KMS-11 (cell line): Measurements from ENCODE around the gene PRDM15.

ENCODE experiments used
- H2AFZ ChIP-seq: fragments of 200-600 bp; sonication (generic); 2 replicates; pipeline ENCODE4 v1.6.1; 2016; ENCODE audit warnings: antibody characterized with exemption, mixed run types, low read depth
- H3K27ac ChIP-seq: fragments of 200-600 bp; sonication (generic); 2 replicates; pipeline ENCODE4 v1.6.1; 2016; ENCODE audit warnings: mild to moderate bottlenecking, mixed run types
- H3K27me3 ChIP-seq: fragments of 200-600 bp; sonication (generic); 2 replicates; pipeline ENCODE4 v1.6.1; 2017; ENCODE audit warnings: mild to moderate bottlenecking, low read depth, mixed run types, moderate library complexity; ENCODE audit not compliant: insufficient read depth
- H3K36me3 ChIP-seq: fragments of 200-600 bp; sonication (generic); 2 replicates; pipeline ENCODE4 v1.6.1; 2017; ENCODE audit warnings: mild to moderate bottlenecking, mixed run types; ENCODE audit not compliant: insufficient read depth
- H3K4me1 ChIP-seq: fragments of 200-600 bp; sonication (generic); 2 replicates; pipeline ENCODE4 v1.6.1; 2016; ENCODE audit warnings: mild to moderate bottlenecking, low read depth, mixed run types; ENCODE audit not compliant: poor library complexity, severe bottlenecking
- H3K4me2 ChIP-seq: fragments of 200-600 bp; sonication (generic); 2 replicates; pipeline ENCODE4 v1.7.0; 2016; ENCODE audit warnings: mild to moderate bottlenecking, mixed run types
- H3K4me3 ChIP-seq: fragments of 200-600 bp; sonication (generic); IDR thresholded peaks from 2 replicates; pipeline ENCODE4 v1.6.1; 2017; ENCODE audit warnings: low read depth, low read length, mixed read lengths; ENCODE audit not compliant: insufficient read depth
- H3K79me2 ChIP-seq: fragments of 200-600 bp; sonication (generic); 2 replicates; pipeline ENCODE4 v1.6.1; 2016; ENCODE audit warnings: low read depth, mixed run types; ENCODE audit not compliant: insufficient read depth
- H3K9ac ChIP-seq: fragments of 200-600 bp; sonication (generic); 2 replicates; pipeline ENCODE4 v1.6.1; 2016; ENCODE audit warnings: mild to moderate bottlenecking, mixed run types
- H4K20me1 ChIP-seq: fragments of 200-600 bp; sonication (generic); 2 replicates; pipeline ENCODE4 v1.6.1; 2016; ENCODE audit warnings: mild to moderate bottlenecking, mixed run types; ENCODE audit not compliant: insufficient read depth
- CTCF ChIP-seq: fragments of 200-600 bp; sonication (generic); conservative IDR thresholded peaks from 2 replicates; pipeline ENCODE4 v1.6.1; 2017; ENCODE audit warnings: low read depth, mild to moderate bottlenecking, antibody characterized with exemption, low read length, moderate library complexity, mixed read lengths

Gene PRDM15

GRCh38 chr21:41852929-41853320 is 26.2 kb downstream of the PRDM15 start:
- H3K27me3 ChIP-seq = no peaks in the 10 kb centered on the region
- no peak overlapping the region for H3K9ac ChIP-seq
- no peaks in the 10 kb centered on the region for H3K4me1 ChIP-seq
- no peak overlapping the region for H3K4me2 ChIP-seq
- no peak overlapping the region for H3K4me3 ChIP-seq
- no peaks in the 10 kb centered on the region for H3K36me3 ChIP-seq
- no peaks in the 10 kb centered on the region for H4K20me1 ChIP-seq
- TF ChIP-seq CTCF = no peak
- H3K79me2 ChIP-seq = no peaks in the 10 kb centered on the region
- H2AFZ ChIP-seq = no peak overlapping the region
- H3K27ac ChIP-seq = no peak overlapping the region

- no peaks in the 10 kb centered on the region for H4K20me1 ChIP-seq
- H3K27me3 ChIP-seq = no peaks in the 10 kb centered on the region
- H3K36me3 ChIP-seq = no peaks in the 10 kb centered on the region
- no peak overlapping the region for H3K9ac ChIP-seq
- no peak overlapping the region for H3K4me3 ChIP-seq
- no peaks in the 10 kb centered on the region for H3K79me2 ChIP-seq
- H3K4me2 ChIP-seq = no peak overlapping the region
- no peak for TF ChIP-seq CTCF
- H3K4me1 ChIP-seq = no peaks in the 10 kb centered on the region
- H2AFZ ChIP-seq = no peak overlapping the region
- no peak overlapping the region for H3K27ac ChIP-seq
Observed at GRCh38 chr21:41852151-41852928, 26.8 kb downstream of the PRDM15 start.

GRCh38 chr21:41851090-41851790 is 27.9 kb downstream of the PRDM15 start:
- Histone ChIP-seq H3K4me1 (no peaks in the 10 kb centered on the region), H2AFZ (no peak overlapping the region), H3K4me2 (no peak overlapping the region), H3K27me3 (no peaks in the 10 kb centered on the region), H4K20me1 (no peaks in the 10 kb centered on the region), H3K9ac (no peak overlapping the region), H3K79me2 (no peaks in the 10 kb centered on the region), H3K27ac (no peak overlapping the region), H3K36me3 (no peaks in the 10 kb centered on the region), H3K4me3 (no peak overlapping the region)
- no peak for TF ChIP-seq CTCF

GRCh38 chr21:41850085-41850484 is 29.1 kb downstream of the PRDM15 start:
- TF ChIP-seq CTCF = no peak
- Histone ChIP-seq H3K36me3 (no peaks in the 10 kb centered on the region), H3K79me2 (no peaks in the 10 kb centered on the region), H2AFZ (no peak overlapping the region), H3K27ac (no peak overlapping the region), H3K4me2 (no peak overlapping the region), H3K9ac (no peak overlapping the region), H4K20me1 (no peaks in the 10 kb centered on the region), H3K4me1 (no peaks in the 10 kb centered on the region), H3K4me3 (no peak overlapping the region), H3K27me3 (no peaks in the 10 kb centered on the region)
